Thyroid gland (tissue), 4 donors: Measurements from ENCODE around the gene HS6ST3.

Experiments used
- POLR2A ChIP-seq, 2 donors: fragments of 450-650 bp; IDR thresholded peaks; one replicate each; pipeline ENCODE4 v1.6.1; 2017; ENCODE audit warnings: antibody characterized with exemption in 2 of 2, mild to moderate bottlenecking in 2 of 2, moderate library complexity in 1 of 2
- TF ChIP-seq, protein P1 (sequence below), 6 experiments: fragments of 200-600 bp in 3 of 6; fragments of 450-650 bp in 3 of 6; sonication (generic) in 3 of 6; IDR thresholded peaks; one replicate each; pipeline ENCODE4 v1.5.1; 2016 to 2019; ENCODE audit warnings: antibody characterized with exemption in 6 of 6, mild to moderate bottlenecking in 2 of 6, inconsistent platforms in 1 of 6, moderate library complexity in 1 of 6

DNA sequence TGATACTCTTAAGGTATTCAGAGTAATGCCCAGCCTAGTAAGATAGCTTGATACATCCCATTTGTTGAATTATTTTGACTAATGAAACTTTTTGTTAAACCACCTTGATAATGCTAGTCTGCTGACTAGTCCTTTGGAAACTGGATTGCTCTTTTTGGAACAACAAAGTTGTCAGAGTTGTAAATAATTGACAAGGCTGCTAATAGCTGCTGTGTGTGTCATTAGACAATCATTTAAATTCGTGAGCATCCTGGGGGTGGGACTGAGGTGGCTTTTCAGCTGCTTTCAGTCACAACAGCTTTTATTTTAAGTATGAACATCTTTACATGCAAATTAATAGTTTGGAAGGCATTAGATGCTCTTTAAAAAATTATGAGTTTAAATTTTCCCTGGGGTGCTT is 153.5 kb downstream of the HS6ST3 start:
- TF ChIP-seq POLR2A (IDR thresholded peaks at IDR 0.05): no peak
- TF ChIP-seq, protein P1, sequence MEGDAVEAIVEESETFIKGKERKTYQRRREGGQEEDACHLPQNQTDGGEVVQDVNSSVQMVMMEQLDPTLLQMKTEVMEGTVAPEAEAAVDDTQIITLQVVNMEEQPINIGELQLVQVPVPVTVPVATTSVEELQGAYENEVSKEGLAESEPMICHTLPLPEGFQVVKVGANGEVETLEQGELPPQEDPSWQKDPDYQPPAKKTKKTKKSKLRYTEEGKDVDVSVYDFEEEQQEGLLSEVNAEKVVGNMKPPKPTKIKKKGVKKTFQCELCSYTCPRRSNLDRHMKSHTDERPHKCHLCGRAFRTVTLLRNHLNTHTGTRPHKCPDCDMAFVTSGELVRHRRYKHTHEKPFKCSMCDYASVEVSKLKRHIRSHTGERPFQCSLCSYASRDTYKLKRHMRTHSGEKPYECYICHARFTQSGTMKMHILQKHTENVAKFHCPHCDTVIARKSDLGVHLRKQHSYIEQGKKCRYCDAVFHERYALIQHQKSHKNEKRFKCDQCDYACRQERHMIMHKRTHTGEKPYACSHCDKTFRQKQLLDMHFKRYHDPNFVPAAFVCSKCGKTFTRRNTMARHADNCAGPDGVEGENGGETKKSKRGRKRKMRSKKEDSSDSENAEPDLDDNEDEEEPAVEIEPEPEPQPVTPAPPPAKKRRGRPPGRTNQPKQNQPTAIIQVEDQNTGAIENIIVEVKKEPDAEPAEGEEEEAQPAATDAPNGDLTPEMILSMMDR (IDR thresholded peaks at IDR 0.05): no peak
